Fibroblast of the aortic adventitia (primary cell): ENCODE data around the gene PLCL1. TPM values are rescaled to one million over a fixed set of nuclear protein-coding genes. Genes with fewer than 3 reads are reported as not detected.

Source experiments
- DNase-seq: peaks from one replicate; pipeline ENCODE4 v3.0.0-alpha.2; 2010; ENCODE audit warnings: low read depth
- H3K4me3 ChIP-seq: 2 replicates; pipeline ENCODE4 v1.5.1; 2011; ENCODE audit warnings: low read depth, mild to moderate bottlenecking, control low read depth, low read length, moderate library complexity
- total RNA-seq: library from RNA; depleted of rRNA; stranded (reverse); fragments of >200 nt; gene quantifications from 2 replicates; pipeline ENCODE4 v1.2.3, GENCODE V29; 2012; ENCODE audit warnings: low replicate concordance
- TF ChIP-seq, protein P1 (sequence below): IDR thresholded peaks from 2 replicates; pipeline ENCODE4 v1.5.1; 2011; ENCODE audit warnings: mild to moderate bottlenecking, low read length, control low read depth, inconsistent platforms; ENCODE audit not compliant: insufficient read depth

Gene PLCL1
- total RNA-seq, 1 donor: 17.7 TPM

DNA sequence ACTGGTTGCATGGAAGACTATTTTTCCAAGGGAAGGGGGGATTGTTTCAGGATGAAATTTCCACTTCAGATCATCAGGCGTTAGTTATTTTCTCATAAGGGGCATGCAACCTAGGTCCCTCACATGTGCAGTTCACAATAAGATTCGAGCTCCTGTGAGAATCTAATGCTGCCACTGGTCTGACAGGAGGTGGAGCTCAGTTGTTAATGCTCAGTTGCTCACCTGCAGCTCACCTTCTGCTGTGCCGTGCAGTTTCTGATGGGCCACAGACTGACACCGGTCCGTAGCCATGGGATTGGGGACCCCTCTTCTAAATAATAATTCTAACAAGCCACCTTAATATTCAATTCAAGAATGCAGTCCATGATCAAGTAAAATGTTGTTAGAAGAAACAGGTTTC is 34.9 kb downstream of the PLCL1 start:
- H3K4me3 ChIP-seq: no peak overlapping the region
- DNase-seq: no peak
- TF ChIP-seq, protein P1, sequence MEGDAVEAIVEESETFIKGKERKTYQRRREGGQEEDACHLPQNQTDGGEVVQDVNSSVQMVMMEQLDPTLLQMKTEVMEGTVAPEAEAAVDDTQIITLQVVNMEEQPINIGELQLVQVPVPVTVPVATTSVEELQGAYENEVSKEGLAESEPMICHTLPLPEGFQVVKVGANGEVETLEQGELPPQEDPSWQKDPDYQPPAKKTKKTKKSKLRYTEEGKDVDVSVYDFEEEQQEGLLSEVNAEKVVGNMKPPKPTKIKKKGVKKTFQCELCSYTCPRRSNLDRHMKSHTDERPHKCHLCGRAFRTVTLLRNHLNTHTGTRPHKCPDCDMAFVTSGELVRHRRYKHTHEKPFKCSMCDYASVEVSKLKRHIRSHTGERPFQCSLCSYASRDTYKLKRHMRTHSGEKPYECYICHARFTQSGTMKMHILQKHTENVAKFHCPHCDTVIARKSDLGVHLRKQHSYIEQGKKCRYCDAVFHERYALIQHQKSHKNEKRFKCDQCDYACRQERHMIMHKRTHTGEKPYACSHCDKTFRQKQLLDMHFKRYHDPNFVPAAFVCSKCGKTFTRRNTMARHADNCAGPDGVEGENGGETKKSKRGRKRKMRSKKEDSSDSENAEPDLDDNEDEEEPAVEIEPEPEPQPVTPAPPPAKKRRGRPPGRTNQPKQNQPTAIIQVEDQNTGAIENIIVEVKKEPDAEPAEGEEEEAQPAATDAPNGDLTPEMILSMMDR: no peak

DNA sequence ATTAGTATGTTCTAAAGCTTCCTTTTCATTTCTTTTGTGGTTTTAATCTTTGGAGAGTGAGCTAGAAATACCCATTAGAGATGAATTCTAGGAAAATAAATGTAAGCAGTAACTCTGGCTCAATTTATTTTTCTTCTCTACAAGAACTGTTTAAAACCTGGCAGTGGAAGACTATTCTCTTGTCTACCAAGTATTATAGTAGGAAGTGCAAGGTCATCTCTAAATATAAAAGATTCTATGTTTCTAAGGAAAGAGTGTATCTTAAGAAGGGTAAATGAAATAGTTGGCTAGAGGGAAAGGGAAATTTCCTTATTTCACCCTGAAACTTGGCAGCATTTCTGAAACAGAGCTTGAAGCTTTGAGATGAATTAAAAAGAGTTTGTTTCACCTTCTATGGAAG is 35.5 kb downstream of the PLCL1 start:
- no peak overlapping the region for H3K4me3 ChIP-seq
- TF ChIP-seq, protein P1: no peak
- DNase-seq: peak; percentile 24

GRCh38 chr2:197846128-197846527 is 41.7 kb downstream of the PLCL1 start:
- no peak overlapping the region for H3K4me3 ChIP-seq
- TF ChIP-seq, protein P1: no peak
- DNase-seq: no peak

GRCh38 chr2:197846777-197847176 is 42.4 kb downstream of the PLCL1 start:
- TF ChIP-seq, protein P1: no peak
- DNase-seq: peak; percentile 49
- H3K4me3 ChIP-seq: no peak overlapping the region

- no peak for DNase-seq
- H3K4me3 ChIP-seq: no peak overlapping the region
- TF ChIP-seq, protein P1: no peak
Observed at GRCh38 chr2:197847651-197848401, 43.4 kb downstream of the PLCL1 start.

- DNase-seq: no peak
- TF ChIP-seq, protein P1: no peak
- no peak overlapping the region for H3K4me3 ChIP-seq
Observed at GRCh38 chr2:197848602-197849001, 44.2 kb downstream of the PLCL1 start.
